Measurements from ENCODE around the gene CRIP3.

CRIP3 gene

DNA sequence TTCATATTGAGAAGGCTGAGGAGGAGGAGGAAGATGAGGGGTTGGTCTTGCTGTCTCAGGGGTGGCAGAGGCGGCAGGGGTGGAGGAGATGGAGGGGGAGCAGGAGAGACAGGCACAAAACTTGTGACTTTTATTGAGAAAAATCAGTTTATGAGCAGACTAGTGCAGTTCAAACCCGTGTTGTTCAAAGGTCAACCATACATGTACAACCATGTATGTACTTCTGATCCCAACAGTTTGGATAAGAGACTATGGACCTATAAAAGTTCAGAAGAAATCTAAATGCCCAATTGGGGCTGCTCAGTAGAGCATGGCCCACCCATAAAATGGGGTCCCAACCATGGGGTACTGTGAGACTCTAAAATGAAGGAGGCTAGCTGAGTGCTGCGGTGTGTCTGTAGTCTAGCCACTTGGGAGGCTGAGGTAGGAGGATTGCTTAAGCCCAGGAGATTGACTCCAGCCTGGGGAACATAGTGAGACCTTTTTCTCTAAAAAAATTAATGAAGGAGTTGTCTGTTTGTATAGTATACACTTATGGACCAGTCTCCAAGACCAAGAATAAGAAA, 18.2 kb downstream of the CRIP3 start:
- TF ChIP-seq, protein P1, sequence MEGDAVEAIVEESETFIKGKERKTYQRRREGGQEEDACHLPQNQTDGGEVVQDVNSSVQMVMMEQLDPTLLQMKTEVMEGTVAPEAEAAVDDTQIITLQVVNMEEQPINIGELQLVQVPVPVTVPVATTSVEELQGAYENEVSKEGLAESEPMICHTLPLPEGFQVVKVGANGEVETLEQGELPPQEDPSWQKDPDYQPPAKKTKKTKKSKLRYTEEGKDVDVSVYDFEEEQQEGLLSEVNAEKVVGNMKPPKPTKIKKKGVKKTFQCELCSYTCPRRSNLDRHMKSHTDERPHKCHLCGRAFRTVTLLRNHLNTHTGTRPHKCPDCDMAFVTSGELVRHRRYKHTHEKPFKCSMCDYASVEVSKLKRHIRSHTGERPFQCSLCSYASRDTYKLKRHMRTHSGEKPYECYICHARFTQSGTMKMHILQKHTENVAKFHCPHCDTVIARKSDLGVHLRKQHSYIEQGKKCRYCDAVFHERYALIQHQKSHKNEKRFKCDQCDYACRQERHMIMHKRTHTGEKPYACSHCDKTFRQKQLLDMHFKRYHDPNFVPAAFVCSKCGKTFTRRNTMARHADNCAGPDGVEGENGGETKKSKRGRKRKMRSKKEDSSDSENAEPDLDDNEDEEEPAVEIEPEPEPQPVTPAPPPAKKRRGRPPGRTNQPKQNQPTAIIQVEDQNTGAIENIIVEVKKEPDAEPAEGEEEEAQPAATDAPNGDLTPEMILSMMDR (conservative IDR thresholded peaks at IDR 0.05; ENCODE audit: low read depth, low read length) = no peak
- no peaks in the 10 kb centered on the region for H3K79me2 ChIP-seq (ENCODE audit: insufficient read depth, low read depth)

DNA sequence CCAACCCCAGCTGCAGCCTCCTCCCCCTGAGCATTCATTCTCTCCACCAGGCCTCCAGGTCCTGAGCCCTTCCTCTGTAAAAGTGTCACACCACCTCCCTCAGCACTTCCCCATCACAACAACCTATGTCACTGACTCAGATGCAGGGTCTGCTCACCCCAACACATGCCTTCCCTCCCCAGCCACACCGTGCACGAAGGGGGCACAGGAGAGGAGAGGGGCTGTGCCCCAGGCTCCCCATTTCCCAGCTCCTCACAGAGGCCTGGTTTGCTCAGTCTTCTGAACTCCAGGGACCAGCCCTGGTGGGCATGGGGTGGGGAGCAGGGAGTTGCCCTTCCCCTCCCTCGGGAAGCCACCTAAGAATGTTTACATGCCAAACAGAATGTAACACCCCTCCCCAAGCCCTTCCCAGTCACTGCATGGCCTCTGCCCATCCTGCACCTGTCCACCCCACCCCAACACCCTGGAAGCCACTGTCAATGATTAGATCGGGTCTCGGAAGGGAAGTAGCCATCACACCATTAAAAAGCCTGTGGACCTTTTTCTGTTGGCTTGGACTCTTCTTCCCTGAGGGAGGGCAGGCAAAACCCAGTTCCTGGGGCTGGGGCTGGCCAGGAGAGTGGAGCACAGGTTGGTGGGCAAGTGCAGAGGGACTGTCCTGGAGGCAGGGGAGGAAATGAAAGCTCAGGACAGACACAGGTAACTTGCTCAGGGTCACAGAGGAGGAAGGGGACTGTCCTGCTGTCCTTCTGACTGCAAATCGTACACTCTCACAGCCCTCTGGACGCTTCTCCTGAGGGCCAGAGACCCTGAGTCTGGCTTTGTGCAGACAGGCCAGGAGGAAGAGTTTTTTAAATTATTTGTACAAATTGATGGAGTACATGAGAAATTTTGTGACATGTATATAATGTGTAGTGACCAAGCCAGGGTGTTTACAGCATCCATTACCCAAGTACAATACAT, 20.6 kb downstream of the CRIP3 start:
- TF ChIP-seq, protein P1 (conservative IDR thresholded peaks at IDR 0.05; ENCODE audit: low read depth, low read length) = no peak
- H3K27me3 ChIP-seq (ENCODE audit: insufficient read depth, low read depth) = peaks cover 18% of the 10 kb centered on the region
- no peaks in the 10 kb centered on the region for H3K36me3 ChIP-seq (ENCODE audit: insufficient read depth)
- no peak overlapping the region for H2AFZ ChIP-seq (ENCODE audit: low read depth)
- H3K27ac ChIP-seq = no peak overlapping the region
- H4K20me1 ChIP-seq (ENCODE audit: insufficient read depth) = no peaks in the 10 kb centered on the region
- H3K4me3 ChIP-seq (IDR thresholded peaks at IDR 0.05; ENCODE audit: insufficient read depth, low read depth, low read length) = no peak overlapping the region
- H3K9ac ChIP-seq = no peak overlapping the region
- no peak overlapping the region for H3K4me2 ChIP-seq
- H3K4me1 ChIP-seq (ENCODE audit: low read depth, poor library complexity, severe bottlenecking) = no peaks in the 10 kb centered on the region
- no peaks in the 10 kb centered on the region for H3K79me2 ChIP-seq (ENCODE audit: insufficient read depth, low read depth)

More for the DNA sequence above, 18.2 kb downstream of the CRIP3 start:
- Histone ChIP-seq H3K27ac (no peak overlapping the region), H4K20me1 (ENCODE audit: insufficient read depth) (no peaks in the 10 kb centered on the region), H3K36me3 (ENCODE audit: insufficient read depth) (no peaks in the 10 kb centered on the region), H3K4me2 (no peak overlapping the region), H3K27me3 (ENCODE audit: insufficient read depth, low read depth) (peaks cover 4% of the 10 kb centered on the region; the same call in 1 of the 2 replicates), H3K9ac (no peak overlapping the region), H2AFZ (ENCODE audit: low read depth) (no peak overlapping the region), H3K4me3 (IDR thresholded peaks at IDR 0.05; ENCODE audit: insufficient read depth, low read depth, low read length) (no peak overlapping the region), H3K4me1 (ENCODE audit: low read depth, poor library complexity, severe bottlenecking) (no peaks in the 10 kb centered on the region)

DNA sequence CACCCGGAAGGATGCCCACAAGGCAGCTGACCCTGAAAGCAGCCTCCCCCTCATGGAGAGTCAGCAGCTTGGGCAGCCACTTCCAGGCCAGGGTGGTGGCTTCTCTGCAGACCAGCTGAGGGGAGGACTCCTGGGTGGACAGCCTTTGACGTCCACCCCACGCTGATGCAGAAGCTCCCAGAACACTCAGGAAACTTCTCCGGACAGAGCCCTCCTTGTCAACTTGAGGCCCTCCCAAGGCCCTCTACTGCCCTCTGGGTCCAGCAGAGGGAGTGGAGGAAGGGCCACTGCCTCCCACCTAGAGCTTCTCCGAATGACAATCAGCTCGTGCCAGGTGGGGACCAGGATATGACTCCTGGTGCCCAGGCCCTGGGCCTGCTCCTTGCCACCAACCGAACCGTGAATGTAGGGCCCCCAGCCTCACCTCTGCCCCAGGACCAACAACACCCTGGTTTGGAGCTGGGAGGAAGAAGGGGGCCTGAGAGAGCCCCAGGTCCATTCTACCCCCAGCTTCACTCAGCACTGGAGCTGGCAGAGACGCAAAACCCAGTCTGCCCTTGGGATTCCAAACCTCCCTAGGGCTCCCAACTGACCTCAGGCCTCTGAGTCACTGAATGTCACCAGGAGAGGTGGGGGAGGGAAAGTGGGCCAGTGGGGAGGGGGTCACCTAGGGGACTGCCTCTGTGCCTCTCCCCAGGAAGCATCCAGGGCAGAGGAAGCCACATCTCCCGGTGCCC, 21.5 kb downstream of the CRIP3 start:
- TF ChIP-seq, protein P1 (conservative IDR thresholded peaks at IDR 0.05; ENCODE audit: low read depth, low read length) = no peak
- H3K36me3 ChIP-seq (ENCODE audit: insufficient read depth) = no peaks in the 10 kb centered on the region
- no peaks in the 10 kb centered on the region for H4K20me1 ChIP-seq (ENCODE audit: insufficient read depth)
- no peak overlapping the region for H3K27ac ChIP-seq
- no peak overlapping the region for H3K9ac ChIP-seq
- H3K4me3 ChIP-seq (IDR thresholded peaks at IDR 0.05; ENCODE audit: insufficient read depth, low read depth, low read length) = no peak overlapping the region
- H3K27me3 ChIP-seq (ENCODE audit: insufficient read depth, low read depth) = peaks cover 21% of the 10 kb centered on the region
- no peaks in the 10 kb centered on the region for H3K79me2 ChIP-seq (ENCODE audit: insufficient read depth, low read depth)
- no peak overlapping the region for H2AFZ ChIP-seq (ENCODE audit: low read depth)
- H3K4me2 ChIP-seq = no peak overlapping the region
- H3K4me1 ChIP-seq (ENCODE audit: low read depth, poor library complexity, severe bottlenecking) = no peaks in the 10 kb centered on the region

DNA sequence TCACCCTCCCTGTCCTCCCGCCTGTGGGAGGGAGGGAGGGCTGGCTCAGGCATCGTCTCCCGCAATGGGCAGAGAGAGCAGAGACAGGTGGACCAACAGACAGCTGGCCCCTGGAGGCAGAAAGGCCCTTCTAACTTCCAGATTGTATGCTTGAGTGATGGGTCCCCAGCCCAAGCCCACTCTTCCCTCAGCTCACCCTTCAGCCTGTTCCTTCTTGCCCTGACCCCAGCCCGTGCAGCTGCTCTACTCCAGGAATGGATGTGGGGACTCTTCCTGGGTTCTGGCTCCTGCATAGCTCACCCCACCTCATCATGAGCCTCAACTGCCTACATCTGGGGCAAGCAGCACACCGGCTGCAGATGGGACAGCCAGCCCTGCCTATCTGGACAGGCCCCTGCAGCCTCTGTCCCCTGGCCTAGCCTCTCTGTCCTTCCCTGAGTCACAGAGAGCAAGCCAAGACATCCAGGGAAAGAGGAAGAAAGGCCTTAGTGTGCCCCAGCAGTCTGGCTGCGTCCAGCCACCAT, 22.1 kb downstream of the CRIP3 start:
- no peak overlapping the region for H3K4me3 ChIP-seq (IDR thresholded peaks at IDR 0.05; ENCODE audit: insufficient read depth, low read depth, low read length)
- no peaks in the 10 kb centered on the region for H3K4me1 ChIP-seq (ENCODE audit: low read depth, poor library complexity, severe bottlenecking)
- H3K27me3 ChIP-seq (ENCODE audit: insufficient read depth, low read depth) = peaks cover 21% of the 10 kb centered on the region
- TF ChIP-seq, protein P1 (conservative IDR thresholded peaks at IDR 0.05; ENCODE audit: low read depth, low read length) = no peak
- H4K20me1 ChIP-seq (ENCODE audit: insufficient read depth) = no peaks in the 10 kb centered on the region
- no peak overlapping the region for H3K27ac ChIP-seq
- H3K36me3 ChIP-seq (ENCODE audit: insufficient read depth) = no peaks in the 10 kb centered on the region
- H2AFZ ChIP-seq (ENCODE audit: low read depth) = no peak overlapping the region
- H3K9ac ChIP-seq = no peak overlapping the region
- no peaks in the 10 kb centered on the region for H3K79me2 ChIP-seq (ENCODE audit: insufficient read depth, low read depth)
- no peak overlapping the region for H3K4me2 ChIP-seq
